ENCODE measurements around the gene SRSF2. TPM values are rescaled to one million over a fixed set of nuclear protein-coding genes. Genes with fewer than 3 reads are reported as not detected.
A peak's percentile ranks its signal among the peaks of the same experiment; 100 is the strongest.

SRSF2 gene
- total and polyA plus RNA-seq, 8 donors: 41.6 to 144 (median 69.9) TPM

GRCh38 chr17:76702941-76703637 is 34.0 kb downstream of the SRSF2 start:
- FAIRE-seq (no peak), DNase-seq (peak in 1 of 6 donors; percentile 12), ATAC-seq (no peak)
- Histone ChIP-seq H3K4me3 (no peak overlapping the region), H3K9me3 (no peaks in the 10 kb centered on the region), H3K27ac (peak overlapping the region in 1 of 4 donors; percentile 4), H3K27me3 (no peaks in the 10 kb centered on the region), H3K4me1 (no peaks in the 10 kb centered on the region), H3K36me3 (no peaks in the 10 kb centered on the region)
- WGBS, 2 donors: 80% methylated on average over 10 of the region's 10 CpGs
- no peak for TF ChIP-seq CTCF (IDR thresholded peaks at IDR 0.05)
- intact Hi-C loops (cut with DNase I): loop anchor here in 1 of 3 donors (10.0 kb wide), 1 partner anchor 168 kb away; the partner anchor contains the start of gene CYGB

GRCh38 chr17:76702076-76702475 is 35.1 kb downstream of the SRSF2 start:
- H3K27me3 ChIP-seq: no peaks in the 10 kb centered on the region
- FAIRE-seq: no peak
- no peaks in the 10 kb centered on the region for H3K4me1 ChIP-seq
- H3K27ac ChIP-seq: no peak overlapping the region
- no peaks in the 10 kb centered on the region for H3K9me3 ChIP-seq
- 60 to 85% methylated on average over 2 of the region's 2 CpGs for WGBS, 2 donors
- intact Hi-C loops (cut with DNase I): loop anchor here in 1 of 3 donors (10.0 kb wide), 1 partner anchor 167 kb away; the partner anchor contains the start of gene CYGB
- TF ChIP-seq CTCF (IDR thresholded peaks at IDR 0.05): no peak
- peak in 1 of 6 donors; percentile 2 for DNase-seq
- no peak for ATAC-seq
- no peaks in the 10 kb centered on the region for H3K36me3 ChIP-seq
- no peak overlapping the region for H3K4me3 ChIP-seq

- H3K4me3 ChIP-seq: no peak overlapping the region
- H3K9me3 ChIP-seq: no peaks in the 10 kb centered on the region
- intact Hi-C loops (cut with DNase I): loop anchor here in 1 of 3 donors (10.0 kb wide), 1 partner anchor 167 kb away; the partner anchor contains the start of gene CYGB
- no peaks in the 10 kb centered on the region for H3K27me3 ChIP-seq
- H3K27ac ChIP-seq: peak overlapping the region in 2 of 4 donors; percentile 16 to 62
- DNase-seq (no peak), FAIRE-seq (no peak), ATAC-seq (no peak)
- H3K36me3 ChIP-seq: no peaks in the 10 kb centered on the region
- 62 to 66% methylated on average over 11 of the region's 11 CpGs for WGBS, 2 donors
- TF ChIP-seq CTCF (IDR thresholded peaks at IDR 0.05): no peak
- no peaks in the 10 kb centered on the region for H3K4me1 ChIP-seq
These were observed 35.6 kb downstream of the SRSF2 start for GRCh38 chr17:76701471-76701967.

GRCh38 chr17:76700617-76701470 is 36.3 kb downstream of the SRSF2 start:
- Histone ChIP-seq H3K4me1 (no peaks in the 10 kb centered on the region), H3K9me3 (no peaks in the 10 kb centered on the region), H3K4me3 (no peak overlapping the region), H3K27ac (peak overlapping the region in 3 of 4 donors; percentile 16 to 62 (median 19)), H3K36me3 (no peaks in the 10 kb centered on the region), H3K27me3 (no peaks in the 10 kb centered on the region)
- no peak for TF ChIP-seq CTCF (IDR thresholded peaks at IDR 0.05)
- ATAC-seq (peak; percentile 28 to 69 (median 62)), FAIRE-seq (no peak), DNase-seq (peak in 1 of 6 donors; percentile 48)
- 61 to 71% methylated on average over 32 to 33 of the region's 33 CpGs for WGBS, 2 donors
- intact Hi-C loops (cut with DNase I): loop anchor here in 1 of 3 donors (10.0 kb wide), 1 partner anchor 166 kb away; the partner anchor contains the start of gene CYGB
